Fibroblast of skin of scalp (primary cell): ENCODE data around the gene HKDC1.
A peak's percentile ranks its signal among the peaks of the same experiment; 100 is the strongest.
"Not testable (repeated sequence)": the region's sequence is repeated elsewhere in the genome, so short reads cannot be mapped to it uniquely, and the experiment has no call there.

Experiments
- DNase-seq: peaks from one replicate; pipeline ENCODE4 v3.0.0-alpha.2; 2013

The HKDC1 gene

DNA sequence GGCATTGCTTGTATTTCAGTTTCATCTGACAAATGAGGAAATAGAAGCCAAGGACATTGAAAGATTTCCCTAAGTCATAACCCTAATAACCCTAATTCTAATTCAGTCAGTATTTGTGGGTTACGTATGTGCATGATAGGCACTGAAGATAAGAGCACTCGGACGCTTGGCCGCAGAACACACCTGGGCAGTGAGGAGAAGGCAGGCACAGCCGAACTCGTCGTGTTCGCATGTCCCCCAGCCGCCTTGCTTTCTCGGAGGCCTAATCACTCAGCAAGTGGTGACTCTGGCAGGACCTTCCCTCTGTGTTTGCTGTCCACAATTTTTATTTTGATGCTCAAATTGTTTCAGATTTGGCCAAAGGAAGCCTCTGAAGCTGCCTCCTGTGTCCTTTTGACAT lies 23.7 kb downstream of the HKDC1 start:
- no peak for DNase-seq

DNA sequence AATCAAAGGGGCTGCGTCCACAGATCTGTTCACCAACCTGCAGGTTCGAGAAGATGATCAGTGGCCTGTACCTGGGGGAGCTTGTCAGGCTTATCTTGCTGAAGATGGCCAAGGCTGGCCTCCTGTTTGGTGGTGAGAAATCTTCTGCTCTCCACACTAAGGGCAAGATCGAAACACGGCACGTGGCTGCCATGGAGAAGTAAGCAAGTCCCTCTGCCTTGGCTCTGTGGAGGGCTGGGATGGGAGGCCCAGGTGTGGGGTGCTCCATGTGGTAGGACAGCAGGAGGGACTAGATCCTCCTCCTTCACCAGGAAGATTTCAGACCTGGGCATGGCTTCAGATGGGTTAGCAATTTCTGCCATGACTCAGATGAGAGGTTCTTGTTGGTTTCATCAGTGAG lies 25.9 kb downstream of the HKDC1 start:
- no peak for DNase-seq

DNA sequence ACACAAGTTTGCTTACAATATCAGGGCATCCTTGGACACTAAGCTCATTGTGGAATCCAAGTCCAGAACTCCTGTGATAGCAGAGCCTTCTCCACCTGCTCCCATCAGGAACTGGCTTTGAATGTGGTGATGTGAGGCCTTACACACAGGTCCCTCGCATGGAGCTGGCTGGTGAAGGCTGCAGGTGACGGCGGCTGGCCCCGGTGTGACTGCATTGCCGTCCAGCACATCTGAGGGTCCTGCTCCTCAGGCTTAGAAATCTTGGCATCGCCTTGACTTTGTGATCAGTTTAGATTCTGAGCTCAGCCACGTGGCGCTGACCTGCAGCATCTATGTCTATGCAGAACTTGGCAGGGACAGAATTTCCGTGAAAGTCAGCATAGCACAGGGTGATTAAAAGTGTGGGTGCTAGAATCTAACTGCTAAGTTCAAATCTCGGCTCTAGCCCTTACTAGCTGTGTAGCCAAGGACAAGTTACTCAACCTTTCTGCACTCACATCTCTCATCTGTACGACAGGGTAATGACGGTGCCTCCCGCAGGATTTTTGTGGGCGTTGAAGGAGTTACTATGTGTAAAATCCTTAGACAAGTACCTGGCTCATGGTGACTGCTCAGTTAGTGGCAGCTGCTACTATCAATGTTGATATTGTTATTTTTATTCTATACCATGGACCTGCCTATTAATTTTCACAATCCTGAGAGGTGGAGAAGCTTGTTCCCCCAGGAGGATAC lies 26.6 kb downstream of the HKDC1 start:
- no peak for DNase-seq

DNA sequence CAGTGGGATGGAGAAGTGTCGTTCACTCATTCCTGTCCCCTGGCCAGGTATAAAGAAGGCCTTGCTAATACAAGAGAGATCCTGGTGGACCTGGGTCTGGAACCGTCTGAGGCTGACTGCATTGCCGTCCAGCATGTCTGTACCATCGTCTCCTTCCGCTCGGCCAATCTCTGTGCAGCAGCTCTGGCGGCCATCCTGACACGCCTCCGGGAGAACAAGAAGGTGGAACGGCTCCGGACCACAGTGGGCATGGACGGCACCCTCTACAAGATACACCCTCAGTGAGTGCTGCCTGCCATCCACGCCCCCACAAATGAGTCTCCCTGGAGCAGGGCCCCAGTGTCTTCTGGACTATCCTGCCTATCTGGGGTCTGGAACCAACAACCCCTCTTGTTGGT lies 27.2 kb downstream of the HKDC1 start:
- DNase-seq, result no peak

DNA sequence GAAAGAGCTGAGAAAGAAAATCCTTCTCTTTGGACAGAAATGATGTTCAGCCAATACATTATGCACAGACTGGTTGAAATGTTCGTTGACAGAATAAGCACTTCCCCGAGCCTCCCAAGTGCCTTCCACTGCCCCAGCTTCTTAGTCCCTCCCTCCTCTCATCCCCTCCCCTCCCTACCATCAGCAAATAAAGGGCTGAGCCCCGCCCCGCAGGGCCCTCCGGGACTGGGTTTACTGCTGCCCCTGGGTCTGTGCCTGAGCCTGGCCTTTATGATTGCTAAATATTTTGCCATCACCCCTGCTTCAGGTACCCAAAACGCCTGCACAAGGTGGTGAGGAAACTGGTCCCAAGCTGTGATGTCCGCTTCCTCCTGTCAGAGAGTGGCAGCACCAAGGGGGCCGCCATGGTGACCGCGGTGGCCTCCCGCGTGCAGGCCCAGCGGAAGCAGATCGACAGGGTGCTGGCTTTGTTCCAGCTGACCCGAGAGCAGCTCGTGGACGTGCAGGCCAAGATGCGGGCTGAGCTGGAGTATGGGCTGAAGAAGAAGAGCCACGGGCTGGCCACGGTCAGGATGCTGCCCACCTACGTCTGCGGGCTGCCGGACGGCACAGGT lies 28.1 kb downstream of the HKDC1 start:
- DNase-seq, result no peak

DNA sequence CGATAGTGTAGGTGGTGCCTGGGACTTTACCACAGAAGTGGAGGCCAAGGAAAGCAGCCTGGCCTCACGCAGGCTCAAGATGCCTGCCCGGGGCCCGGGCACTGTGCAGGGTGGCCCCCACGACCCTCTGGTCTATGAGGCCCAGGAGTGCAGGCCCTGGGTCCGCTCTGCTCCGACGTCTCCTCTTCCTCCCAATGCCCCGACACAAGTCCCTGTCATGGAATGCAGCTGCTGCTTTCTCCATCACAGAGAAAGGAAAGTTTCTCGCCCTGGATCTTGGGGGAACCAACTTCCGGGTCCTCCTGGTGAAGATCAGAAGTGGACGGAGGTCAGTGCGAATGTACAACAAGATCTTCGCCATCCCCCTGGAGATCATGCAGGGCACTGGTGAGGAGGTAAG lies 29.9 kb downstream of the HKDC1 start:
- DNase-seq, result no peak

DNA sequence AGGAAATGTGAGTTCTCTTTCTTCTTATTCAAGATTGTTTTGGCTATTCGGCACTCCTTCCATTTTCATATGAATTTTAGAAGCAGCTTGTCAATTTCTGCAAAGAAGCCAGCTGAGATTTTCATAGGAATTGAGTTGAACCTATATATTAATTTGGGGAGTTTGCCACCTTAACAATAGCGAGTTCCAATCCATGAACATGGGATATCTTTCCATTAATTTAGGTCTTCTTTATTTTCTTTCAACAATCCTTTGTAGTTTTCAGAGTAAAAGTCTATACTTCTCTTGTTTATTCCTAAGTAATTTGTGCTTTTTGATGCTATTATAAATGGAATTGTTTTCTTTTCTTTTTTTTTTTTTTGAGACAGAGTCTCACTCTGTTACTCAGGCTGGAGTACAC lies 31.3 kb downstream of the HKDC1 start:
- DNase-seq, result not testable (repeated sequence)

DNA sequence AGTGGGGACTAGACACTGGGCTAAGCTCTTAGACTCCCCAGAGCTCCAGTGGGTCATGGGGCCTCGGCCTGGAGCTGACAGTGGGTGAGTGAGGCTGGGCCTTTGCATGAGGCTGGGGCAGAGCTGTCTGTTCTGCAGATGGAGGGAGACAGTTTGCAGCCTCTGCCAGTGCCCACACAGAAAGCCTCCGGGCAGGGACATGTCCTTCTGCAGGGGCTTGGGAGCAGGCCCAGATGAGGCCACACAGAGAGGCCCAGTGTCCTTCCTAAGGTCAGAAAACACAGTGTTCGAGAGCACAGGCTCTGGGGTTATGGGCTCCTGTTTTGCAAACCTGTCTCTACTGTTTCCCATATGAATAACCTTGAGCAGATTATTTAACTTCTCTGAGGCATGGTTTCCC lies 33.0 kb downstream of the HKDC1 start:
- no peak for DNase-seq

DNA sequence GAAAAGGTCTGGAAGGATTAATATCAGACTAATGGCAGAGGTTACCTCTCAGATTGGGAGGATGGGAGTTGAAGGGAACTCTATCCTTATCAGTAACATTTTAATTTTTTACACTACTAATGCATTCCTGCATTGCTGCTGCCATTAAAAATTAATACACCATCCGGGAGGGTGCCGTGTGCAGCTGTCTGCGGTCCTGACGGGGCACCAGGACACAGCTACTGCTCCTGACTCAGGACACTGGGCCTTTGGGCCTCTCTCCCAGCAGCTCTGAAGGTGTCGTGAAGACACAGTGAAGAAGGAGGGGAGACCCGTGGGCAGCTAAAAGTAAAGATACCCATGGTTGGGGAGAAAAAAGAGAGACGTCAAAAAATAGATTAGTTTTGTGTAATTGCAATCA lies 34.7 kb downstream of the HKDC1 start:
- DNase-seq, result no peak

DNA sequence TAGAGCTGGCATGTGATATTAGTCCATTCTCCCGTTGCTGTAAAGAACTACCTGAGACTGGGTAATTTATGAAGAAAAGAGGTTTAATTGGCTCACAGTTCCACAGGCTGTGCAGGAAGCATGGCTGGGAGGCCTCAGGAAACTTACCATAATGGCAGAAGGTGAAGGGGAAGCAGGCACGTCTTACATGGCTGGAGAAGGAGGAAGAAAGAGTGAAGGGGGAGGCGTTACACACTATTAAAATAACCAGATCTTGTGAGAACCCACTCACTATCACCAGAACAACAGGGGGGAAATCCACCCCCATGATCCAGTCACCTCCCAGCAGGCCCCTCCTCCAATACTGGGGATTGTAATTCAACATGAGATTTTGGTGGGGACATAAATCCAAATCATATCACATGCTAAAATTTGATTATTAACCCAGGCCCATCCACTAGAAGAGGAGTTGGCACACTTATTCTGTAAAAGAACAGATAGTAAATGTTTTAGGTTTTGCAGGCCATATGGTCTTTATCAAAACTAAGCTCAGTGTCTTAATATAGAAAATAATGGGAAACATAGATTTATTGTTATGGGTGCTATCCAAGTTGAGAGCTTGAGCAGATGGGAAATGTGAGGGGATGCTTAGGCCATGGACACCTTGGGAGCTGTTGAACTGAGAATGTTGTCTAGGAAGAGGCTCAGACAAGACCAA lies 39.6 kb downstream of the HKDC1 start:
- DNase-seq, result no peak

DNA sequence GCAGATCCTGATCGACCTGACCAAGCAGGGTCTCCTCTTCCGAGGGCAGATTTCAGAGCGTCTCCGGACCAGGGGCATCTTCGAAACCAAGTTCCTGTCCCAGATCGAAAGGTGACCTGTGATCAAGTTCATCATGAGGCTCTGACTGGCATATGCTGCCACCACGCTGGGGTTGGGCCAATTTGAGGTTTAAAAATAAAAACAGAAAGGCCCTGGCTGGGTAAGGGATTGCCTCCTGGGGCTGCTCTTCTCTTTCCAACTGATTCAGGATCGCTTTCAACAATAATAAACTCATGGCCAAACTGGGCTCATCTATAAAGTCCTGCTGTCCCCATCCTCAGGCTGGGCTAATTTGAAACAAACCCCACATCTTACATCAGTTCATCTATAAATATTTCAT lies 41.1 kb downstream of the HKDC1 start:
- no peak for DNase-seq

DNA sequence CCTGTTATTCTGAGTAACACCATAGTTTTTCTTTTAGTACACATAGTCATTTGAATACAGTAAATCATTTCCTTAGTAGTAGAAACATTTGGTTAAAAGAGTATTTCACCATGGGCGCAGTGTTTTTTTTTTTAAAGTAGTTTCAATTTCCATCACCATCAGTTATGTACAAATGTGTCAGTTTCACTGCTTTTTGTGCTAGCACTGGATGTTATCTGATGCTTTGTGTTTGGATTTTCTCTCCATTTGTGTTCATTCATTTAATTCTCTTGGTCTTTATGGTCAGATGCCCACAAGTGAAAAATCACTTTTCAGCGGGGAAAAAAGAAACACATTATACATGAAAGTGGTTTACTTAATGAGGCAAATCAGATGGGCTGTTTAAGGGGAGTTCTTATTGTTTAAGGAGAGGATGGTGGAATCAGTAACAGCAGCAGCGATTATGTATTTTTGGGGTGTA lies 42.2 kb downstream of the HKDC1 start:
- no peak for DNase-seq

DNA sequence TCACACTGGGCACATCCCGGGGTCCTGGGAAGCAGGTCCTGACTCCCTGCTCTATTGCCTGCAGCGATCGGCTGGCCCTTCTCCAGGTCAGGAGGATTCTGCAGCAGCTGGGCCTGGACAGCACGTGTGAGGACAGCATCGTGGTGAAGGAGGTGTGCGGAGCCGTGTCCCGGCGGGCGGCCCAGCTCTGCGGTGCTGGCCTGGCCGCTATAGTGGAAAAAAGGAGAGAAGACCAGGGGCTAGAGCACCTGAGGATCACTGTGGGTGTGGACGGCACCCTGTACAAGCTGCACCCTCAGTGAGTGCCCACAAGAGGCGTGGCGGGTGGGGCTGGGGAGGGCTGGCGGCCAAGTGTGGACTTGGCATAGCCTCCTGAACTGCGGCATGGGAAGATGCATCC lies 45.4 kb downstream of the HKDC1 start:
- DNase-seq, result no peak

DNA sequence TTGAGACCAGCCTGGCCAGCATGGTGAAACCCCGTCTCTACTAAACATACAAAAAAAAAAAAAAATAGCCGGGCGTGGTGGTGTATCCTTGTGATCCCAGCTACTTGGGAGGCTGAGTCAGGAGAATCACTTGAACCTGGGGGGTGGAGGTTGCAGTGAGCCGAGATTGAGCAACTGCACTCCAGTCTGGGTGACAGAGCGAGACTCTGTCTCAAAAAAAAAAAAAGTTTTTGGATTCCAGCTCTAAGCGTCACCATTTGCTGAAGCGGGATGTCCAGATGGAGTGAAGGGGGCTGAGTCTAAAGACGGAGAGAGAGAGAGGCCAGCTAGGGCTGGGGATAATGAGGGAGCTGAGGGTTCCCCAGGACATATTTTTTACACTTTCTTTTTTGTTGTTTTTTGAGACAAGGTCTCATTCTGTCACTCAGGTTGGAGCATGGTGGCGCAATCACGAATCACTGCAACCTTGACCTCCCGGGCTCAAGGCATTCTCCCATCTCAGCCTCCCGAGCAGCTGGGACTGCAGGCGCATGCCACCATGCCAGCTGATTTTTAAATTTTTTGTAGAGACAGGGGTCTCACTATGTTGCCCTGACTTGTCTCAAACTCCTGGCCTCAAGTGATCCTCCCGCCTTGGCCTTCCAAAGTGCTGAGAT lies 48.8 kb downstream of the HKDC1 start:
- peak; percentile 11 for DNase-seq

DNA sequence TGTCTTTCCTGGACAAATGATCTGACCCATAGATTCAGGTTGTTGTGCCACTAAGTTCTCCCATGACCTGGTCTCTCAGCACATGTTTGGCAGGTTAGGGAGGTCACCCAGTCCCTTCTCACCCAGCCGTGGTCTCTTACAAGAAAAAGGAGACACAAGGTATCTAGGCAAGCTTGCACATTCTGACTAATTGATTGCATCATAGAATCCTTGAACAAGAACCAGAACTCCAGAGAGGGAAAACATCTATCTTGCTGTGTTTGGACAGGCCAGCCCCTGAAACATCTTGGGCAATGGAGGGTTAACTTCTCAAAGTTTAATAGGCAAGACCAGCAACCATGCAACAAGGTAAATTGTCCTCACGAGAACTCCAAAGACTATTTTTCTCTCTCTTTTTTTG lies 49.6 kb downstream of the HKDC1 start:
- DNase-seq, result peak; percentile 29

DNA sequence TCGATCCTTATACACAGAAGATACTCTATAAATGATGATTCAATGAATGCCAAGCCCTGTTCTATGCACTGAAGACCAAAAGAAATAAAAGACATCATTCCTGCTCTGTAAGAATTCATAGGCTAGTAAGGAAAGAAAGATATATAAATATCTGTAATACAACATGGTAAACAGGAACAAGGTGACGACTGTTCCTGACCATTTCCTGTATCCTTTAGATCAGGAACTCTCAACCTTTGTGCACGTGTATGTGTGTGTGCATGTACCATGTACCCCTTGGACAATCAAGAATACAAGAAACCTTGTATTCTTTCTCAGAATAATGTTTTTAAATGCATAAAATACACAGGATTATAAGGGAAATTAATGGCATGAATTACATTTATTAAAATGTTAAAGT lies 50.9 kb downstream of the HKDC1 start:
- no peak for DNase-seq

DNA sequence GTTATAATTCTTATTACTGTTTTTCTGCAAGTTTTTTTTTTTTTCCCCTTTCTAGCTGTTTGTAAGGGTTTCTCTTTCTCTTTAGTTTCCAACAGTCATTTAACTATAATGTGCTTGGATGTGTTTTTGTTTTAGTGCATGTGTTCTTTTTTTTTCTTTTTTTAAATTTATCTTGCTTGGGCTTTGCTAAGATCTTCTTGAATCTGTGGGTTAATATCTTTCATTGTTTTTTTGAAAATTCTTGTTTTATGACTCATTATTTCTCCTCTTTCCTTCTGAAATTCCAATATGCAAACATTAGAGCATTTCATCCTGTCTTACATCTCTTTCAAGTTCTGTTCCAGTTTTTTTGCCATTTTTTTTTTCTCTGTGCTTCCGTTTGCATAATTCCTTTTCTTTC lies 52.5 kb downstream of the HKDC1 start:
- DNase-seq, result peak; percentile 4

DNA sequence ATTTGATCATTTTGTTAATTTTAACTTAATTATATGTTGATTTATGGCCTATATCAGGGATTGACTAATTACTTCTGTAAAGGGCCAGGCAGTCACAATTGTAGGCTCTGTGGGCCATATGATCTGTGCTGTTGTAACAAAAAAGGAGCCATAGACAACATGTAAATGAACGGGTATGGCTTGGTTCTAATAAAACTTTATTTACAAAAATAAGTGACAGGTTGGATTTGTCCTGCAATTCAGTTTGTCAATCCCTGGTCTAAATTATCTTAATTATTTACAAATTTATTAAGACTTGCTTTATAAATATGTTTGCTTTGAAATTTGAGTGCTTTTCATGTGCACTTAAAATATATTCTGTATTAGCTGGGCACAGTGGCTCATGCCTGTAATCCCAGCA lies 55.3 kb downstream of the HKDC1 start:
- no peak for DNase-seq

DNA sequence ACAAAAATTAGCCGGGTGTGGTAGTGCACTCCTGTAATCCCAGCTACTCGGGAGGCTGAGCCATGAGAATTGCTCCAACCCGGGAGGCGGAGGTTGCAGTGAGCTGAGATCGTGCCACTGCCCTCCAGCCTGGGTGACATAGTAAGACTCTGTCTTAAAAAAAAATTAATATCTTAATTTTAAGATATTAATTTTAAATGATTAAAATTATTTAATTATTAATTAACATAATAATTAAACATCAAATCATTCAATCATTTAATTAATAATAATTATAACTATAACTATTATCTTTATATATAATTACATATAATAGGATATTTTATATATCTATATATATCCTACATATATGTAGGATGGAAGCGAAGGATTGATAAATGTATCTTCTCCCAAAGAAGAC lies 56.4 kb downstream of the HKDC1 start:
- DNase-seq, result no peak

DNA sequence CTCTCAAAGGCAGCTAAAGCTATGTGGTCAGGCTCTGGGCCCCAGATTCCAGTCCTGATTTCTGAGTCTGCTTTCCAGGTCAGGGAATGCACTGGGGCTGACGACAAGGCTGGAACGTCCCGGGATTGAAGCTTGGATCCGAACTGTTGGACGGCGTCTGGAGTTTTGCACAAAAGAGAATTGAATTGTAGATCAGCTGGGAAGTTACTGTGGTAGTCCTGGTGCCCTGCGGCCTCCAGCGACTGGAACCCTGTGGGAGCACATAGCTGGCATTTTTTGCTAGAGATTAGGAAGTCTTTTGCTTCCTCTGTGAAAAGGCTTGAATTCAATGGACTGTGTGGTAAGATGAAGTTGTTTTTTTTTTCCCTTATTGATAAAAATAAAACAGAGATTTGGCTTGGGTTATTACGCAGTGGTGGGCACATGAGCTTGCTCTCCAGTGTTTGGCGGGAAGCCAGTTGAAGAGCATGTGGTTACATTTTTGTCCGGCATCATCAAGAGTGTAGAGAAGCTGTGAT lies 58.4 kb downstream of the HKDC1 start, which contains the start of gene HK1:
Gene HK1 (plus strand): TSS at position 51 of the 518 bp plus-strand sequence.
- DNase-seq, result peak; percentile 76

DNA sequence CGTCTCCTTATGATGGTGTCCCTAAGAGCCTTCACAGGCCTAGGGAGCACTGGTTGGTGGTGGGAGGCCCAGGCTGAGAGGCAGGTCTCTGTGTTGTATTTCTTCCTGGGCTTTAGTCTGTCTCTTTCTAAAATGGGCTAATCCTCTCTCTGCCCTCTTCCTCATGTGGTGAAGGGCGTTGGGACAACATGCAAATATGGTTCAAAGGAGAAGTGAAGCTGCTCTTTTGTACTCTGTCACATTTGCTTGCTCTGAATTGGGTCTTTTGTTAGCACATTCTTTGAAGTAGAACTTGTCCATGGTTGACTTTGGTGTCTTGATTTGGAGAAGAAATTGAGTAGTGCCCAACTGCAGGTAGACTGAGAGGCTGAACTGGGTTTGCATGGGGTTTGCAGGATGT lies 59.0 kb downstream of the HKDC1 start:
- DNase-seq, result no peak

DNA sequence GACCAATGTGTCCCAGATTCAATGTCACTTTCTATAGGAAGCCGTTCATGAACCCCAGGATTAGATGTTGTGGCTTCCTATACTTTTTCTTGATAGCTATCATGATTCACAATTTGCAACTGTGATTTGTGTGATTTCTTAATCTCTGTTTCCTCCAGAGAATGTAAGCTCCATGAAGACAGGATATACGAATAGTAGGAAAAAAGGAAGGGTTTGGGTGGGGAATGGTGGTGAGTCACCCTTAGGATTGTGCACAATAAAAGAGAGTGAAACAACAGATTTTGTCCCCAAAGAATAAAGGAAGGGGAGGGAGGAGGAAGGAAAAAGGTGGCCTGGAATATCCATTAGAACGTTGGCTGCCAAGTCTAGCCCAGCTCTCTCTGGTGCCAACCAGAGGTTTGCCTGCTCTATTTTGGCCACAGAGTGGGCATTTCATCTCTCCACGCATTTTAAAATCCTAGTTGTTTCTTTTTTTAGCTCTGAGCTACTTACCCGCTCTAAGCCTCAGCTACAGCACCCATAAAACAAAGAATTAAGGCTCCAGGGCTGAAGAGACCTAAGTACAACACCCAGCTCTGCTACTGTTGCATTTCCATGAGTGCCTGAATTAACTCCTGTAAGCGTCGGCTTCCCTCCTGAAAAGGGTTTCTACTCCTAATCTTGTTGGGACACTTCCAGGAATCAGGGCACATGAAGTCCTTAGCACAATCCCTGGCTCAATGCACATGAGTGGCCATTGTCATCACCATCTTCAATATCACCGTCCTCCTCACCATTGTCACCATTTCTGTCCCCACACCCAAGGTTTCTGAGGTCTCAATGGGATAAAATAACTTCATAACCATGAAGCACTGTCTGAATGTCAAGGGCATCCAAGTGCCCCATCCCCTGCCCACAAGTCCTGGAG lies 61.6 kb downstream of the HKDC1 start:
- DNase-seq, result no peak
